ENCODE results near the gene ZNF85.
A peak's percentile ranks its signal among the peaks of the same experiment; 100 is the strongest.
"Not testable (repeated sequence)": the region's sequence is repeated elsewhere in the genome, so short reads cannot be mapped to it uniquely, and the experiment has no call there.

The ZNF85 gene

GRCh38 chr19:20923077-20923871, at the start of gene ZNF85:
TSS of gene ZNF85 (plus strand) at chr19:20923251. CDS start at chr19:20923401, 150 bp downstream.
- peak; percentile 90 for FAIRE-seq

- no peak for FAIRE-seq
Observed at GRCh38 chr19:20879501-20879900, 43.5 kb upstream of the ZNF85 start.

GRCh38 chr19:20912973-20913372, 10.1 kb upstream of the ZNF85 start:
- FAIRE-seq = no peak

- FAIRE-seq = no peak
Observed at GRCh38 chr19:20925481-20925880, 2.4 kb downstream of the ZNF85 start.

GRCh38 chr19:20926796-20927195, 3.7 kb downstream of the ZNF85 start:
- no peak for FAIRE-seq

GRCh38 chr19:20928371-20928770, 5.3 kb downstream of the ZNF85 start:
- FAIRE-seq = no peak

- FAIRE-seq = not testable (repeated sequence)
Observed at GRCh38 chr19:20936322-20936947, 13.4 kb downstream of the ZNF85 start.

GRCh38 chr19:20952561-20953095, 29.6 kb downstream of the ZNF85 start:
- FAIRE-seq = not testable (repeated sequence)

- FAIRE-seq = no peak
Observed at GRCh38 chr19:20964798-20965197, 41.7 kb downstream of the ZNF85 start.

GRCh38 chr19:20968092-20968491, 45.0 kb downstream of the ZNF85 start:
- FAIRE-seq = no peak

- no peak for FAIRE-seq
Observed at GRCh38 chr19:20969498-20969897, 46.4 kb downstream of the ZNF85 start.

- FAIRE-seq = no peak
Observed at GRCh38 chr19:20969898-20970297, 46.8 kb downstream of the ZNF85 start.

GRCh38 chr19:20992788-20993187, 69.7 kb downstream of the ZNF85 start:
- not testable (repeated sequence) for FAIRE-seq

GRCh38 chr19:20999731-21000352, 76.8 kb downstream of the ZNF85 start:
- no peak for FAIRE-seq
